ENCODE results near the gene ZBTB17. TPM values are rescaled to one million over a fixed set of nuclear protein-coding genes. Genes with fewer than 3 reads are reported as not detected.
"Not testable (repeated sequence)": the region's sequence is repeated elsewhere in the genome, so short reads cannot be mapped to it uniquely, and the experiment has no call there.

Gene ZBTB17
- polyA plus RNA-seq (ENCODE audit: insufficient read length in 12 of 12): 10 to 100 TPM in 11 of 12 donors, not detected in 1; 17.9 to 32.1 (median 22.4) TPM
- long read RNA-seq, donor 1, partial matches to known transcripts: 20 of 28 reads
- long read RNA-seq, donor 1, other reads (novel, unspliced or antisense): 0 of 28 reads
- long read RNA-seq, donor 2, partial matches to known transcripts: 0 of 2 reads
- long read RNA-seq, donor 2, other reads (novel, unspliced or antisense): 0 of 2 reads
- long read RNA-seq, donor 3: 0 reads
- long read RNA-seq, donor 4, partial matches to known transcripts: 0 of 1 reads
- long read RNA-seq, donor 4, other reads (novel, unspliced or antisense): 0 of 1 reads
- long read RNA-seq, donor 5: 0 reads
- long read RNA-seq, donor 6, transcript ZBTB17-202 (16 exons, 2,745 nt): major isoform, 5 of 5 reads
- long read RNA-seq, donor 6, partial matches to known transcripts: 0 of 5 reads
- long read RNA-seq, donor 6, other reads (novel, unspliced or antisense): 0 of 5 reads
- long read RNA-seq, donor 7, partial matches to known transcripts: 0 of 1 reads
- long read RNA-seq, donor 7, other reads (novel, unspliced or antisense): 0 of 1 reads
- long read RNA-seq, donor 8, partial matches to known transcripts: 6 of 8 reads
- long read RNA-seq, donor 8, other reads (novel, unspliced or antisense): 0 of 8 reads
- long read RNA-seq, donor 9, partial matches to known transcripts: 0 of 1 reads
- long read RNA-seq, donor 9, other reads (novel, unspliced or antisense): 0 of 1 reads
- long read RNA-seq, donor 10, partial matches to known transcripts: 0 of 1 reads
- long read RNA-seq, donor 10, other reads (novel, unspliced or antisense): 0 of 1 reads
- long read RNA-seq, donor 11, partial matches to known transcripts: 0 of 1 reads
- long read RNA-seq, donor 11, other reads (novel, unspliced or antisense): 0 of 1 reads

DNA sequence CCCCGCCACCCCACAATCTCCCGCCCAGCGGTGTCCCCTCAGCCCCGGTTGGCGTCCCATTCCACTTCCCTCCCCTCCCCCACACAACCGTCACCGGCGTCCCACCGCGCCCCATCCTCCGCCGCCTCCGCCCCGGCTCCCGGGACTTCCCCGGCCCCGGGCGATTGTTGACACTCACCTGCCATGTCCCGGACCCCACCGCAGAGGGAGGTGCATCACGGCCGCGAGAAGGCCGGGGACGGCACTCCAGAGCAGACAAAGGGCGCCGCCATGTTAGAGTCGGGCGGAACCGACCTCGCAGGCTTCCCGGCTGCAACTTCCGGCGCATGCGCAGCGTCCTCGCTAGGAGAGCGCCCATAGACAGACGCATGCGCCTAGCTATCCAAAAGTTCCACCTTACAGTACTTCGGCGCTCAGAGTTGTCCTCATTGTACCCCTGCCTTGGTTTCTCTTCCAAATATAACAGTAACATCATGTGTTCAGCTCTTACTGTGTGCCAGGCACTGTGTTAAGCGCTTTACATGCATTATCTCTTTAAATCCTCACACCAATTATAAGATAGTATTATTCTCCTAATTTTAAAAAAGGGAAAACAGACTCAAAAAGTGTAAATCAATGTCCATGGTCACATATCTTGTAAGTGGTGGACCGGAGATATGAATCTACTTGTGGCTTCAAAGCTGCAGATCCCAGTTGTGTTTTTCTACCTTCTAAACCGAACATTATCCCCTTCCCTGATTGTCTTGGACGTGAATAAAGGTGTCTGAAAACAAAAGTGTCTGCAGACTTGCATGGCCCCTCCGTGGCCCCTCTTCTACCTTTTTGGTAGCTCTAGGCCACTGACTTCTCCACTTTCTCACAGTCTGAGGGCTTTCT is at the start of gene ZBTB17:
Gene ZBTB17 (minus strand): TSS at position 297 of the 876 bp plus-strand sequence. CDS start 27,606 bp downstream, outside the sequence.
- DNase-seq: peak; percentile 95

DNA sequence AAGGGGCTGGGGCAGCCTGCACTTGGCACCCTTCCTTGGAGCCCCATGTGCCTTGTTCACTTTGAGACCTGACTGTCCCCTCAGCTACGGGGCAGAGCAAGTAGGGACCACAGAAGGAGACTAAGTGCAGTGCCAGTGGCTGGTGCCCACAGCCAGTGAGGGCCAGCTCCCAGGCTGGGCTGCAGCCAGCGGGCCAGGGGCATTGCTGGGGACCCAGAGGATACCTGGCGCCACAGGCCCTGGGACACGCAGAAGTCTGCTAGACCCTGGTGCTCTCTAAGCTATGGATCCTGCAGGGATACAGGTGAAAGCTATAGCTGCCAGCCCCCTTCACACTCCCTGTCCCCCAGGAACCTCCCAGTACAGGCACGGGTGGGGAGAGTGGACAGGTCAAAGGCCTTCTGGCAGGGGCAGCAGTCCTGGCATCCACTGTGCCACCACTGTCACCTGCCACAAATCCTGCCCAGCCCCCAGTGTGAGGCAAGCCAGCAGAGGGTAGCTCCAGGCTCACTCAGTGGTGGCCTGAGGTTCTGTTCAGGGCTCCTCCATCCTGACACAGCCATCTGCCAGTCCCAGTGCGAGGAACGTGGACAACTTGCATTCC is 47.3 kb upstream of the ZBTB17 start:
- no peak for DNase-seq

DNA sequence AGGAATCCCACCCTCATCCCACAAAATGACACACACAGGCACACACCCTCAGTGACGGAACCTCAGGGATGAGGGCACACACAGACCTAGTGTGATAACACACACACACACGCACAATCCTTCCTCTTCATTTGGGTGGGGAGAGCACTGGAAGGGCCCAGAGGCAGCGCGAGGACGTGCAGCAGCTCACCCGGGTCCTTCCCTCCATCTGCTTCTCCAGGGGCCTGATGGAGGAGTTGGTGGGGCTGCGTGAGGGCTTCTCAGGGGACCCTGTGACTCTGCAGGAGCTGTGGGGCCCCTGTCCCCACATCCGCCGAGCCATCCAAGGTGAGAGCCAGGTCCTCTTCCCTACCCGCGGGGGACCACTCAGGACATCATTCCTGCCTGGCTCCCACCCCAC is 46.5 kb upstream of the ZBTB17 start:
- DNase-seq: no peak

DNA sequence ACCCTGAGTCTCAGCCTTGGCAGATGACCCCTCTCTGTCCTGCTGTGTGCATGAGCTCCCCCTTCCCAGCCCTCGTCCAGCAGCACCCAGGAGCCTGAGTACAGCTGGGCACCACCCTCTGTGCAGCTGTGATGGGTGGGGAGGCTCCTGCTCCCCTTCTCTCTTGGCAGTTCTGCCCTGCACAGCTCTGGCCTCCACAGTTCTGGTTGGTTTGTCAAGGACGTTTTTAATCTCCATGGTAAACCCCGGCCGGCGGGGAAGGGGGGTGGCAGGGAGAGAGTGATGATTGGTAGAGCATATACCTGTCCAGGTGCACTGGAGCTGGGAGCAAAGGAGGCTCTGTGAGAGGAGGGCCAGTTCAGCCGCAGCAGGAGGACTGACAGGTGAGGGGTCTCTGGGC is 45.8 kb upstream of the ZBTB17 start, which contains the start of gene CLCNKA:
Gene CLCNKA (plus strand): TSS at position 356 of the 400 bp plus-strand sequence. CDS start 584 bp downstream, outside the sequence.
- DNase-seq: no peak

DNA sequence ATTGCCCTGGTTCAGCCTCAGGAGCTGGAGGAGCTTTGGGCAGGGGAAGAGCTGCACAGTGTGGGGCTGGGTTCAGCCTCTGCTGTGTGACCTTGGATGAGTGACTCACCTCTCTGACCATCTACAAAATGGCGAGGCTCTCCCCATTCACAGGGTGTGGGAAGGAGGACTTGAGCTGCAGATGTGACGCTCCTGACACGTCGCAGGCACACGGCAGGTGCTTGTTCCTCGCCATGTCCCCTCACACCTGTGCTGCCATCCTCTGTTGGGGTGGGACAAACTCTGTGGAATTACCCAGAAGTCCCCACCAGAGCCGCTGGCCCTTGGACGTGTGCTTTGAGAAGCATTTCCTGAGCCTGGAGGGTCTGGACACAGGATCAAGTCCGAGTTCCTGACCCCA is 45.0 kb upstream of the ZBTB17 start:
- not testable (repeated sequence) for DNase-seq

DNA sequence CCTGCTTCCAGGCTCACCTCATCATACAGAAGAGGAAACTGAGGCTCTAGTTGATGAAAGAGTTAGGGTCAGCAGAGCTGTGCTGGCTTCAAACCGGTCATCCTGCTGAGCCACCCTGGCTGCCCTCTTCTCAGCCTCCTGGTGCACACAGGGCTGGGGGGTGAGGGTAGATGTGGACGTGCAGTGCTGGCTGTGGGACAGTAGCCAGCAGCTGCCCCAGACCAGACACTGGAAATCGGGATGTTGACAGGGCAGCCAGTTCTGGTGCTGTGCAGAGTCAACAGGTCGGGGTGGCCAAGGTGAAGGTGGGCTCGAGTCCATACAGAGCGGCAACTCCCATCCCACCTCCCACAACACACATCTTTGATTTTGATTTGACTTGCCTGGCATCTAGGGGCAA is 44.4 kb upstream of the ZBTB17 start:
- DNase-seq: no peak

DNA sequence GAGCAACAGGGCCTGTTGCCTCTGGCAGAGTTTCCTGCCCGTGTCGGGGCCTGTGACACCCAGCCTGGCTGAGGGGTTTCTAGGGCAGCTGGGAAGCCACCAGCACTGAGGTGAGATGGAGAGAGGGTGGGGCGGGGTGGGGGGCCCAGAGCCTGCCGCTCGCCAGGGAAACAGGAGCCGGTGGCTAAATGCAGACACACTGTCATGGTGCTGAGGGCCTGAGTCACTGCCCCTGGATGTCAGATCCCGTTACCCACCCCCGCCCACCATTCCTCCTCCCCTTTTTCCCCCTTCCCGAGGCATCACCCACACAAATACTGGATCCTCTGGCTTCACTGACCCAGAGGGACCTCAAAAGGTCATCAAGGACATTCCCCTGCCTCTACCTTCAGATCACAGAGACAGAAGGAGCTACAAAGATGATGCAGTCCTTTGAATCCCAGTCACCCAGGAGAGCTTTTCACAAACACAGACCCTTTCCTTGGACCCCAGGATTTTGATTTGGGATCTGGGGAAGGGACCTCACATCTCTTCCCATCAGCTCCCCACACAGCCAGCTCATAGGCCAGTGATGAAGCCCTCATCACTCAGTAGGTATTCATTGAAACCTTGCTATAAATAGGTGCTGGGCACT is 43.9 kb upstream of the ZBTB17 start:
- DNase-seq: no peak

DNA sequence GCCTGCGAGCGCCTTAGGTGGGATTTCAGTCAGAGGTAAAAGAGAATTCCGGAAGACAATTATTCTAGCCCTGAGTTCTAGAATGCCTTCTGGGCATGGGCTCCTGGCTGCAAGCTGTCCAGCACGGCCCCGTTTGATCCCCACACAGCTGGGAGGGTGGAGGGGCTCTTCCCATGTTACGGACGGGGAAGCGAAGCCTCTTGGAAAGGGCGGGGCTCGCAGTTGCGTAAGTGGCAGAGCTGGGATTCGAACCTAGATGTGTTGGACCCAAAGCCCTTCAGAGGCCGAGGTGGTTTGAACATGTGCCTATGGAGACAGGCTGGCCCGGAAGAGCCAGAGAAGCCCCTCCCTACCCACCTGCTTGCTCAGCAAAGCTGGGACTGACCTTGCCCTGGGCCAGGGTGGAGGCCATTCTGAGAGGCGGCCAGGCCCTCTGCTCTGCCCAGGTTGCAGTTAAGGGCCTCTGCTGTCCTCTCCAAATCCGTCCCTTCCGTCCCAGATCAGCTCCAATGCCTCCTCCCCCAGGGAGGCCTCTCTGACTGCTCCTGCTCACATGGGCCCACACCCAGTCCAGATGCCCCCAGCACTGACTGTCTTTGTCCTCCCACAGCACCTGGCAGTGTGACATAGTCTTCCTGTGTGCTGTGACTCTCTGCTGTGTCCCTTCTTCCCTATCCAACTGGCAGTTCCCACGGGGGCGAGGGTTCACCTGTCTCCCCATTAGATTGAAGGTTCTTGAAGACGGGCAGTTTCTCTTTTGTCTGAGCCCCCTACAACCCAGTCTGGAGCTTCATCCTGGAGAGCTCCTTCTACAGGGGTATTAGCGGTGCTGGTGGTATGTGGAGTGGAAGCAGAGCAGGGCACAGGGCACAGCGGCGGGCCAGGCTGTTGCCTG is 43.1 kb upstream of the ZBTB17 start:
- DNase-seq: no peak

DNA sequence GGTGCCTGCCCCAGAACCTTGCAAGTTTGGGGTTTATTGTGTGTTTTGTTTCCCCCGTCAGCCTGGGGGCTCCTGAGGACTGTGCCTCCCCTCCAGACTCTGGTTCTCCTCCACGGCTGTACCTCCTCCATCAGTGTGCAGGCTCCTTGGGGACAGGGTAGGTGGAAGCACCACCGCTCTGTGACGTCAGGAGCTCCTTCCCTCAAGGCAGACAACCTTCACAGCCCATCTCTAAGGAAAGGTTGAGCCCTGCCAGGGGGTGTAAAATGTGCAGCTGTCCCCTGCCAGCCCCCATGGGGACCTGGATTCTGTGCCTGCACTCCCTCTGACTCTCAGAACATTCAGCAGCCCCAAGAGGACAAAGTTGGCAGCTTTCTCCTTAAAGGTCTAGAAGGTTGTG is 42.4 kb upstream of the ZBTB17 start:
- DNase-seq: no peak

DNA sequence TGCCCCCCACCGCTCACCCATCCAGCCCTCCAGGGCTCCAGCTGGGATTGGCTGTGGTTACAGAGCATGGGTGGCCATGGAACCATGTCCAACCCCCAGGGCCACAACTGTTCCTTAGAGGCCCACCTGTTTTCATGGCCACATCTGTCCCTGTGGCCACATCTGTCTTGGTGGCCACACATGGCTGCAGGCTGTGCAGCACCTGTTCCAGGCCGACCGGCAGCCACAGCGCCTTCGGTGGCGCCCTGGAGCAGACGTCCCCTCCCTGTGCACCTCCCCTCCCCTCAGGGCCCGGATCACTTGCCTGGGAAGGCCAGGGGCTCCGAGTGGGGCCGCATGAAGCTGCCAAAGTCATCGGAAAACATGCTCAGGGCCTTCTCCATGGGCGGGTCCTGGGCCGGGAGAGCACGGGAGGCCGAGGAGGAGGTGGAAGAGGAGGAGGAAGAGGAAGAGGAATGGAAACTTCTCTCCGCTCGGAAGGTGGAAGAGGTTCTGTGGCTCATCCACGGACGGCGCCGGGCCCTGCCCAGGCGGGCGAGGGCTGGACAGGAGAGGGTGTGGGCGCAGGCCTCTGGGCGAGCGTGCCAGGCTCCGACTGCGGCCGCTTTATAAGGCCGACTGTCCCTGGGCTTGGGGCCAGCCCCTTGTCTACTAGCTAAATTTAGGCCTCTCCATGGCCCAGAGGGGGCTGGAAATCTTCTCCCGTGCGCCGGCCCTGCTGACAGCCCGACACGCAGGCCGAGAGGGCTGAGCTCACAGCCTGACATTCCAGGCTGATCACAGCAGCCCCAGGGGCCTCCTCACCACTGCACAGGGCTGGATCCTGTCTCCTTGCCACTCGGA is 41.8 kb upstream of the ZBTB17 start, which contains the start of gene HSPB7:
Gene HSPB7 (minus strand): TSS at position 583 of the 843 bp plus-strand sequence. CDS start 80 bp downstream, at position 503.
- DNase-seq: peak; percentile 89

DNA sequence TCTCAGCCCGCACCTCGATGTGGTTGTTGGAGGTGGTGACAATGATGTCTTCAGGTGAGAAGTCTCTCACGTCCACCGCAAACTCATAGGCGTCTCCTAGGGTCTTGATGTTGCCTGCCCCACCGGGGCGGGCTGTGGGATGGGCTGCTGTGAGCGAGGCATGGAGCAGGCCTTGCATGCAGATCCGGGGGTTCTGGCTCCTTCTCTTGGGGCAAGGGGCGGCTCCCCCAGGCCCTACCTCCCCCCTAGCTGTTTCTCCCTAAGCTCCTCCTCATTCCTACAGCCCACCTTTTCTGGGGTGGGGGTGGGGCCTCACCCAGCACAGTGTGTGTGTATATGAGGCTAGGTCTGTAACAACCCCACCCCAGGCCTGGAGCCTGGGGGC is 41.2 kb upstream of the ZBTB17 start:
- DNase-seq: no peak

DNA sequence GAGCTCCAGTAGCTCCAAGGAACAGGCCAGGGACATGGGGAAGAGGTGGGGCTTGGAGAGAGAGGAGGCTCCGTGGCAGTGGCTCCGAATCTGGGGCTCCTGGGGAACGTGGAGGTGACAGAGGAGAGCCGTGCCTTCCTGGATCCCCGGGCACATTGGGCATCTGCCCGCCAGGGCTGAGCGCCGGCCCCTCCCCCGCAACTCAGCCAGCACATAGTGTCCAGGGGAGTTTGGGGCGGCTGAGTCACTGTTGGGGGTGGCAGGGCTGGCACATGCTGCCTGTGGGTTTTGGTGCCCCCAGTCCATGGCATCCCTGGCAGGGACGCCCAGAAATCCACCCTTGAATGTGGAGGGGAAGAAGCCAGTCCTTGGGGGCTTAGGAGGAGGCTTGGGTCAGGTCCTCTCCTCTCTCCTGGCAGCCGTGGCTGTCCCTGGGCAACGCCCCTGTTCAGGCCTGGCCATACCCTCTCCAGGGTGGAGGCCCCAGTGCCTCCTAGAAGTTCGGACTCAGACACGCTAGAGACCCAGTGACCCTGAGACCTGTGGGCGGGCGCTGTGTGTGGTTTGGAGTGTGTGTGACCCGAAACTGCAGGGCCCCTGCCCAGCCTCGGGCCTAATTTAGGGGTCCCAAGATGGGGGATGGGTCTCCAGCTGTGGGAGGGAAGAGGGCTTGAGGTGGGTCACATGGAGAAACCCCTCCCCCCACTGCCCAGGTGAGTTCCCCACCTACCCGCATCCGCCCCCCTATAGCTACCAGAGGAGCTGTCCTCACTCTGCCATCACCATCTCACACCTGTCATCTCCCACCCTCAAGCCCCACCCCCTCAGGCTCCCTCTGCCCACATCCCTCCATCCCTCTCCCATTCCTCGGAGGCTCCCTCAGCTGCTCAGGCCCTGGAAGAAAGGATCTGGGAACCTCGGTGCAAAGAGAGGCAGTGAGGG is 40.3 kb upstream of the ZBTB17 start:
- no peak for DNase-seq

DNA sequence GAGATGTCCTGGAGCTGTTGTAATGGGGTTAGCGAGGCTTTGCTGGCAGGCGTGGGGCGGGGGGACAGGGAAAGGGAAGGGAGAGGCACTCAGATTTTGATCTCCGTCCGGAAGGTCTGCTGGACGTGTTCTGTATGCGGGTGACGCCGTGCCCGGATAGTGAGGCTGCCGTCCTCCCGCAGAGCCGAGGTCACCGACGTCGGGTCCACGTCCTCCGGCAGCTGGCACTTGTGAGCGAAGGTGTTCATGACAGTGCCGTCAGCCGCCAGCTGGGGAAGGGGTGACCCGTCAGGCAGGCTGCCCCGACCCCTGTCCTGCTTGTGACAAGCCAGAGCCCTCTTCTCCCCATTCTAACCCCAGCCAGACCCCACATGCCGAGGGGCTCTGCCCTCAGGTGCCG is 39.6 kb upstream of the ZBTB17 start:
- no peak for DNase-seq

DNA sequence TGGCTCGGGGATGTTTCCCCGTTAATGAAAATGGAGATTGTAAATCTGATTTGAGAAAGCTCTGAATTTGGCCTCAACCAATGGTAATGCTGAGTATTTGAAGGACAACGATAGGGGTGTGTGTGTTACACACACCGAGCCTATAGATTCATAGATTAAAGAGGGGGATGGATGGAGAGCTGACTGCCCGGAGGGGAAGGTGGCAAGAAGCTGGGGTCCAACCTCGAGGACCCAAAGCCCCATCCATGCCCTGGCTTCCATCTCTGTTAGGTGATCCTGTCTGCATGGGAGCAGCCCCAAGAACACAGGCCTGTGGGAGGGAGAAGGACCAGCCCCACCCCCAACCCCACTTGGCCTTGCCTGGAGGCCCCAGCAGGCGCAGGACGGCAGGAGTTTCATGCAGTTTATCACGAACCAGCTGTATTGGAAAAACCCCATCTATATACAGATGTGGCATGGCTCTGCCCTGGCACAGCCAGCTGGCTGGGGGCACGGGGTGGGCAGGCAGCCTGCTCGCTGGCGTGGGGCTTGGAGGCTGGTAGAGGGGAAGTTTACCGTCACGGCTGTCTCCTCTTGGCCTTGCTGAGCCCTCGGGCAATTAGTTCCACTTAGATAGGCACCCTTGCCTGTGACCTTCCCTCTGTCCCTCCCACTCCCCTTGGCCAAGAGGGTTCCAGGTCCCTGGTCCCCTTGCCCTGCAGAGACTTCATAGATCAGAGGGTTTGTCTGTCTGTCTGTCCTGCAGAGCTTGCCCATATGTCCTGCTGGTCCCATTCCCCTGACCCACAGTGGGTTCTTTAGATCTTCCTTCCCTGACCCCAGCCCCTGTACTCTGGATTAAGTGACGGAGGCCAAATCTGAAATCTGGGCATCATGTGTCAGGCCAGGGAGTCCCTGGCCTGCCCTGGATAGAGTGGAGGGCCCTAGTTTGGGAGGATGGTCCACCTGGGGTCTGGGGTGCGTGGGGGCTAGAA is 38.9 kb upstream of the ZBTB17 start:
- no peak for DNase-seq

DNA sequence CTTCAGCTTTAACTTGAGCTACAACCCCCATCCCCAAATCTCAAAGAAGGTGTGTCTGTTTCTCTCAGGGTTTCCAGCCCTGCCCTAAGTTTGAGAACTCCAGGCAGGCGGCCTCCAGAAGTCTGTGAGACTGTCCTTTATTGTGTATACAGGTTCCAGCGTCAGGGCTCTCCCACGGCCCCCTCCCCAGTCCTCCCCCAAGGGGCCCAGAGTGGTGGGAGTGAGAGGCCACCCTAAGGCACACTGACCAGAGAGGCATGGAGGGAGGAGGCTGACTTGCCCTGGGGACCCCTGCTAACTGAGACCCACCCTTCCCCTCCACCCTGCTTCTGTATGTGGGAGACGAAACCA is 38.0 kb upstream of the ZBTB17 start:
- DNase-seq: no peak
